ENCODE results near the gene COL6A3. TPM values are rescaled to one million over a fixed set of nuclear protein-coding genes. Genes with fewer than 3 reads are reported as not detected.

Gene COL6A3
- total RNA-seq, 1 experiment from 2014 or later = 0.81 TPM

DNA sequence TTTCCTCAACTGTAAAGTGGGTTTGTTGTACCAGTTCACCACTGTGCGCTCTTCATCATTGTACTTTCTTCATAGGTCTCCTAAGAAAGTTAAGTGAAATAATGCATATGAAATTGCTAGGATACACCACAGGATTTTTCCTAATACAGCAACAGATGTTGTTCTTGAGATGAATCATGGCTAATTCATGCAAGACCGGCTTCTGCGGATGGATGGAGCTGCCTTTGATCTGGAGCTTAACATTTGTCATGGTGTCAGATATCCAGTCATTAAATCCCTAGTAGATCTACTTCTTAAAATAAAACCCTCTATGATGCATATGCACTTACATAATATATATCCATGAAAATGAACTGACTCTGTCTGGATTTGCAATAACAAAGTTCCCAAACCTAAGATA, 114.1 kb downstream of the COL6A3 start:
- DNase-seq = no peak
- no peaks in the 10 kb centered on the region for H3K27me3 ChIP-seq (ENCODE audit: insufficient read depth, low read length)
- H2BK5ac ChIP-seq (ENCODE audit: insufficient read length, low read length) = no peak overlapping the region
- H3K4me1 Mint-ChIP-seq = no peaks in the 10 kb centered on the region; a peak in 1 of 4 replicates
- H3K4me2 ChIP-seq (ENCODE audit: insufficient read depth, insufficient read length, low read length) = no peak overlapping the region
- TF ChIP-seq, protein P1, sequence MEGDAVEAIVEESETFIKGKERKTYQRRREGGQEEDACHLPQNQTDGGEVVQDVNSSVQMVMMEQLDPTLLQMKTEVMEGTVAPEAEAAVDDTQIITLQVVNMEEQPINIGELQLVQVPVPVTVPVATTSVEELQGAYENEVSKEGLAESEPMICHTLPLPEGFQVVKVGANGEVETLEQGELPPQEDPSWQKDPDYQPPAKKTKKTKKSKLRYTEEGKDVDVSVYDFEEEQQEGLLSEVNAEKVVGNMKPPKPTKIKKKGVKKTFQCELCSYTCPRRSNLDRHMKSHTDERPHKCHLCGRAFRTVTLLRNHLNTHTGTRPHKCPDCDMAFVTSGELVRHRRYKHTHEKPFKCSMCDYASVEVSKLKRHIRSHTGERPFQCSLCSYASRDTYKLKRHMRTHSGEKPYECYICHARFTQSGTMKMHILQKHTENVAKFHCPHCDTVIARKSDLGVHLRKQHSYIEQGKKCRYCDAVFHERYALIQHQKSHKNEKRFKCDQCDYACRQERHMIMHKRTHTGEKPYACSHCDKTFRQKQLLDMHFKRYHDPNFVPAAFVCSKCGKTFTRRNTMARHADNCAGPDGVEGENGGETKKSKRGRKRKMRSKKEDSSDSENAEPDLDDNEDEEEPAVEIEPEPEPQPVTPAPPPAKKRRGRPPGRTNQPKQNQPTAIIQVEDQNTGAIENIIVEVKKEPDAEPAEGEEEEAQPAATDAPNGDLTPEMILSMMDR (conservative IDR thresholded peaks at IDR 0.05) = no peak
- H4K20me1 ChIP-seq (ENCODE audit: control insufficient read depth, insufficient read depth, insufficient read length) = no peaks in the 10 kb centered on the region
- H2AFZ ChIP-seq (ENCODE audit: low read length) = no peak overlapping the region
- no peak overlapping the region for H2BK12ac ChIP-seq (ENCODE audit: insufficient read length, low read depth, low read length)
- H3K18ac ChIP-seq (ENCODE audit: insufficient read length, low read depth, low read length) = no peak overlapping the region
- no peaks in the 10 kb centered on the region for H3K79me2 ChIP-seq (ENCODE audit: insufficient read depth, low read length)
- H3K27ac Mint-ChIP-seq = no peak overlapping the region
- no peak overlapping the region for H3K56ac ChIP-seq (ENCODE audit: insufficient read length, low read depth, low read length)
- no peaks in the 10 kb centered on the region for H3K23me2 ChIP-seq (ENCODE audit: insufficient read length, low read depth, low read length, poor library complexity, severe bottlenecking)
- no peak overlapping the region for H3K4me3 Mint-ChIP-seq
- H3K27ac ChIP-seq (ENCODE audit: insufficient read length, low read depth, low read length) = no peak overlapping the region
- H3K14ac ChIP-seq (ENCODE audit: insufficient read depth, low read length) = no peak overlapping the region
- peaks cover 4% of the 10 kb centered on the region for H3K9me3 ChIP-seq (ENCODE audit: control insufficient read depth, low read depth, low read length)
- WGBS (ENCODE audit: extremely low coverage, insufficient read length, low lambda C conversion rate) = no CpG with 5 or more reads among the region's 3 CpGs
- H3T11ph ChIP-seq (ENCODE audit: low read length) = no peak overlapping the region
- H3K27me3 Mint-ChIP-seq (ENCODE audit: low read depth) = no peaks in the 10 kb centered on the region; the same call in none of the 2 replicates
- no peak overlapping the region for H2BK20ac ChIP-seq (ENCODE audit: low read depth, low read length, poor library complexity, severe bottlenecking)
- peaks cover 28 to 29% of the 10 kb centered on the region in 2 experiments for H3K9me3 Mint-ChIP-seq
- no peak overlapping the region for H4K91ac ChIP-seq (ENCODE audit: insufficient read length, low read depth, low read length)
- H3K23ac ChIP-seq (ENCODE audit: insufficient read length, low read depth, low read length) = no peak overlapping the region
- no peaks in the 10 kb centered on the region for H3K79me1 ChIP-seq (ENCODE audit: insufficient read depth, low read depth, low read length, poor library complexity, severe bottlenecking)
- no peak overlapping the region for H3K9ac ChIP-seq (ENCODE audit: extremely low read depth, insufficient read length, low read length)
- H3K4ac ChIP-seq (ENCODE audit: low read depth, low read length) = no peak overlapping the region
- no peak overlapping the region for H4K8ac ChIP-seq (replicated peaks; ENCODE audit: insufficient read length, low read depth, low read length)
- H3K4me1 ChIP-seq (ENCODE audit: insufficient read depth, low read length) = no peaks in the 10 kb centered on the region
- no peak overlapping the region for H4K5ac ChIP-seq (ENCODE audit: insufficient read length, low read depth, low read length)
- H3K36me3 Mint-ChIP-seq (ENCODE audit: insufficient read depth in 1 of 3, low read depth in 3 of 3) = peaks cover 10 to 21% (median 19%) of the 10 kb centered on the region in 3 experiments
- H2BK15ac ChIP-seq (ENCODE audit: low read depth, low read length) = no peak overlapping the region
- H2AK5ac ChIP-seq (ENCODE audit: insufficient read length, low read length) = no peak overlapping the region
- H2BK120ac ChIP-seq (ENCODE audit: low read depth, low read length, poor library complexity, severe bottlenecking) = no peak overlapping the region

Data from H9 (cell line).